SH-SY5Y (cell line): ENCODE results near the gene ENTR1.
A peak's percentile ranks its signal among the peaks of the same experiment; 100 is the strongest.

Source experiments
- GATA2 ChIP-seq: IDR thresholded peaks from 2 replicates; pipeline ENCODE4 v1.6.1; 2011; ENCODE audit warnings: mild to moderate bottlenecking, low read depth, low read length
- GATA3 ChIP-seq: IDR thresholded peaks from 2 replicates; pipeline ENCODE4 v1.6.1; 2011; ENCODE audit warnings: low read depth, mild to moderate bottlenecking, low read length, moderate library complexity

DNA sequence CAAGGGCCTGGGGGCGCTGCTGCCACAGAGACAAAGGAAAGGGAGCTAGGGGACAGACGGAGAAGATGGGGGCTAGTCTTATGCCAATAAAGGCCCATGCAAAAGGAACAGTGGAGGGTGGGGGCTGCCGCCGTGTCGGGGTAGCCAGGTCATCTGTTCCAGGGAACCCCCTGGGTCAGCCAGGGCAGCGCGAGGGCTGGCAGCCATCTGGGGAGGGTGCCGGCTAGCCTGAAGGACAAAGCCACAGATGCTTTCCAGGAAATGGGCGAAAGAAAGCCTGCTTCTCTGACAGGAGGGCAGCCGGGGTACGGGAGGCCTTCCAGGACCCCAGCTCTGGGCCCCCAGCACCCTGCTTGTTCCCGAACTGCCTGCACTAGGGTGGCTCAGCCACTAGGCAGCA lies 35.3 kb downstream of the ENTR1 start:
- TF ChIP-seq GATA2 (peak; percentile 45; the same call in 1 of the 2 replicates), GATA3 (no peak)
